ENCODE data around the gene METTL16.
A peak's percentile ranks its signal among the peaks of the same experiment; 100 is the strongest.
"Not testable (repeated sequence)": the region's sequence is repeated elsewhere in the genome, so short reads cannot be mapped to it uniquely, and the experiment has no call there.

METTL16 gene

GRCh38 chr17:2449486-2449885 lies 62.2 kb downstream of the METTL16 start:
- TF ChIP-seq CSDC2 (CRISPR knock-in tag; IDR thresholded peaks at IDR 0.05) (no peak), POU6F1 (CRISPR knock-in tag; IDR thresholded peaks at IDR 0.05; ENCODE audit: borderline replicate concordance, low read depth) (no peak), TCF4 (CRISPR knock-in tag; IDR thresholded peaks at IDR 0.05; ENCODE audit: borderline replicate concordance) (peak; percentile 65), RARB (CRISPR knock-in tag; IDR thresholded peaks at IDR 0.05) (no peak), ZNF70 (CRISPR knock-in tag; IDR thresholded peaks at IDR 0.05) (no peak), OSR1 (CRISPR knock-in tag; IDR thresholded peaks at IDR 0.05) (no peak), SNAI2 (CRISPR knock-in tag; IDR thresholded peaks at IDR 0.05) (no peak)

GRCh38 chr17:2447479-2447878 lies 64.2 kb downstream of the METTL16 start:
- ATAC-seq = not testable (repeated sequence)

More at GRCh38 chr17:2449486-2449885, 62.2 kb downstream of the METTL16 start:
- ATAC-seq = peak; percentile 78

GRCh38 chr17:2445638-2446037 lies 66.0 kb downstream of the METTL16 start:
- ATAC-seq = no peak

More at GRCh38 chr17:2445638-2446037, 66.0 kb downstream of the METTL16 start:
- no peak for TF ChIP-seq BACH2 (CRISPR knock-in tag; IDR thresholded peaks at IDR 0.05; ENCODE audit: borderline replicate concordance)
- no peak for TF ChIP-seq ISL1 (CRISPR knock-in tag; IDR thresholded peaks at IDR 0.05)
- no peak for TF ChIP-seq CREB5 (CRISPR knock-in tag; IDR thresholded peaks at IDR 0.05; ENCODE audit: low read depth)
- no peak for TF ChIP-seq TSHZ2 (CRISPR knock-in tag; IDR thresholded peaks at IDR 0.05)
- no peak for TF ChIP-seq ZNF8 (CRISPR knock-in tag; IDR thresholded peaks at IDR 0.05)
- no peak for TF ChIP-seq ZNF565 (CRISPR knock-in tag; conservative IDR thresholded peaks at IDR 0.05; ENCODE audit: low read depth)
- no peak for TF ChIP-seq OSR1 (CRISPR knock-in tag; IDR thresholded peaks at IDR 0.05)
- no peak for TF ChIP-seq ARNTL (CRISPR knock-in tag; IDR thresholded peaks at IDR 0.05; ENCODE audit: borderline replicate concordance, low read depth)
- TF ChIP-seq RARB (CRISPR knock-in tag; IDR thresholded peaks at IDR 0.05) = no peak
- no peak for TF ChIP-seq CSRNP3 (CRISPR knock-in tag; IDR thresholded peaks at IDR 0.05)
- TF ChIP-seq PATZ1 (CRISPR knock-in tag; IDR thresholded peaks at IDR 0.05; ENCODE audit: borderline replicate concordance) = no peak
- TF ChIP-seq TCF4 (CRISPR knock-in tag; IDR thresholded peaks at IDR 0.05; ENCODE audit: borderline replicate concordance) = no peak
- no peak for TF ChIP-seq ZFP30 (CRISPR knock-in tag; IDR thresholded peaks at IDR 0.05)
- no peak for TF ChIP-seq POU6F1 (CRISPR knock-in tag; IDR thresholded peaks at IDR 0.05; ENCODE audit: borderline replicate concordance, low read depth)
- no peak for TF ChIP-seq GLIS3 (CRISPR knock-in tag; IDR thresholded peaks at IDR 0.05)
- TF ChIP-seq ZC3H10 (CRISPR knock-in tag; IDR thresholded peaks at IDR 0.05) = no peak
- TF ChIP-seq TOX (CRISPR knock-in tag; IDR thresholded peaks at IDR 0.05; ENCODE audit: borderline replicate concordance) = no peak
